ENCODE results near the gene SLC41A3.
"Not testable (repeated sequence)": the region's sequence is repeated elsewhere in the genome, so short reads cannot be mapped to it uniquely, and the experiment has no call there.

Gene SLC41A3

GRCh38 chr3:126105691-126106187, 21.8 kb upstream of the SLC41A3 start:
- no peak for DNase-seq

- no peak for DNase-seq
Measured at GRCh38 chr3:126104742-126105605, 21.1 kb upstream of the SLC41A3 start.

GRCh38 chr3:126104028-126104635, 20.2 kb upstream of the SLC41A3 start:
- no peak for DNase-seq

- no peak for DNase-seq
Measured at GRCh38 chr3:126103121-126104027, 19.4 kb upstream of the SLC41A3 start.

GRCh38 chr3:126102530-126102951, 18.6 kb upstream of the SLC41A3 start:
- DNase-seq = no peak

GRCh38 chr3:126102011-126102410, 18.1 kb upstream of the SLC41A3 start:
- no peak for DNase-seq

GRCh38 chr3:126101521-126101982, 17.6 kb upstream of the SLC41A3 start:
- DNase-seq = no peak

- DNase-seq = no peak
Measured at GRCh38 chr3:126100634-126101301, 16.8 kb upstream of the SLC41A3 start.

- no peak for DNase-seq
Measured at GRCh38 chr3:126100269-126100633, 16.3 kb upstream of the SLC41A3 start.

GRCh38 chr3:126098391-126098858, 14.5 kb upstream of the SLC41A3 start:
- DNase-seq = no peak

- no peak for DNase-seq
Measured at GRCh38 chr3:126097801-126098200, 13.9 kb upstream of the SLC41A3 start.

GRCh38 chr3:126096274-126096673, 12.3 kb upstream of the SLC41A3 start:
- not testable (repeated sequence) for DNase-seq

- not testable (repeated sequence) for DNase-seq
Measured at GRCh38 chr3:126092128-126092527, 8.2 kb upstream of the SLC41A3 start.

- DNase-seq = no peak
Measured at GRCh38 chr3:126087552-126088175, 3.7 kb upstream of the SLC41A3 start.

- DNase-seq = no peak
Measured at GRCh38 chr3:126085841-126086240, 1.9 kb upstream of the SLC41A3 start.

- DNase-seq = no peak
Measured at GRCh38 chr3:126085276-126085675, 1.4 kb upstream of the SLC41A3 start.

- no peak for DNase-seq
Measured at GRCh38 chr3:126084768-126085180, 850 bp upstream of the SLC41A3 start.

GRCh38 chr3:126083511-126083912, 412 bp downstream of the SLC41A3 start:
- DNase-seq = no peak

GRCh38 chr3:126083138-126083445, 832 bp downstream of the SLC41A3 start:
- DNase-seq = no peak

- DNase-seq = no peak
Measured at GRCh38 chr3:126082362-126083137, 1.4 kb downstream of the SLC41A3 start.

All from activated CD4-positive, alpha-beta T cell treated with anti-CD3 and anti-CD28 coated beads for 4 hours (primary cell).